Measurements from ENCODE around the gene TCAIM.

The TCAIM gene

DNA sequence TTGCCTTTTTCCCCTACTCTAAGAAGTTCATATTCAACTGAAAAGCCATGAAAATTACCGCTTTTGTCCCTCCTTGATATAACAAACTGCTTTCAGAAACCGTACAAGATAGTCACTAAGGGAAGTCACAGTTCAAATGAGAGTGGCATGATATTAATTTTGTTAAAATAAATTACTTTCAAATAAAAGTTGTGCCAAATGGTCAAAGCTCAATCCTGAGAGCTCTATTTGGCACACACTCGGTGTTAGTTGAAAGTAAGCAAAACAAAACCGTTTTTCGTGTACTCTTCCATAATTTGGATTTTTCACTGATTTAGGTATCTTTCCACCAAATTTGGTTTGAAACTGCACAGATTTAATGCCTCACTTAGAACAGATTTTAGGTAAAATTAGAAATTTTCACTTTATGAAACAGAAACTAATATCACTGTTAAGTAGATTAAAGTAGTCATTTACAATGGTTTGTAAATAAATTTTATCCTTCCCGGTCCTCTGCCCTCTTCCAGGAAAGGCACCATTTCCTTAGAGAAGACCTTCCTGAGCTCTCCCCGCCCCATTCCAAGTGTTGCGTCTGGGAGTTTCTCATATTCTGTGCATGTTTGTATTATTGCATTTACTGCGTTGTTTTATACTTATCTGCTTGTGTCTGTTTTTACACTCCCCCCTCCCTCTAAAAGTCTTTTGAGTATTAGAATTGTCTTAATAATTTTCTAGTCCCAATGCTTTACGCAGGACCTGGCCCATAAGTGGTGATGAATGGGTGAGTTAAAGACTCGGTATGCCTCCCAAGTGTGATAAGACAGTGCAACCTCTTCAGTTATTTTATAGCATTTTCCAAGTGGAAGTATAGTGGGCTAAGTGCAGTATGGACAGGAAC lies 853 bp downstream of the TCAIM start:
- no peak for TF ChIP-seq SIN3A (IDR thresholded peaks at IDR 0.05; ENCODE audit: borderline replicate concordance, insufficient read depth, low read length)
- TF ChIP-seq FOXP2 (optimal IDR thresholded peaks at IDR 0.05; ENCODE audit: borderline replicate concordance, extremely low read depth, extremely low read length, insufficient read depth): no peak
- TF ChIP-seq POLR2AphosphoS5 (IDR thresholded peaks at IDR 0.05; ENCODE audit: low read depth, low read length): no peak
- no peak for TF ChIP-seq TAF1 (IDR thresholded peaks at IDR 0.05; ENCODE audit: borderline replicate concordance, insufficient read depth, low read length)
- TF ChIP-seq, protein P1, sequence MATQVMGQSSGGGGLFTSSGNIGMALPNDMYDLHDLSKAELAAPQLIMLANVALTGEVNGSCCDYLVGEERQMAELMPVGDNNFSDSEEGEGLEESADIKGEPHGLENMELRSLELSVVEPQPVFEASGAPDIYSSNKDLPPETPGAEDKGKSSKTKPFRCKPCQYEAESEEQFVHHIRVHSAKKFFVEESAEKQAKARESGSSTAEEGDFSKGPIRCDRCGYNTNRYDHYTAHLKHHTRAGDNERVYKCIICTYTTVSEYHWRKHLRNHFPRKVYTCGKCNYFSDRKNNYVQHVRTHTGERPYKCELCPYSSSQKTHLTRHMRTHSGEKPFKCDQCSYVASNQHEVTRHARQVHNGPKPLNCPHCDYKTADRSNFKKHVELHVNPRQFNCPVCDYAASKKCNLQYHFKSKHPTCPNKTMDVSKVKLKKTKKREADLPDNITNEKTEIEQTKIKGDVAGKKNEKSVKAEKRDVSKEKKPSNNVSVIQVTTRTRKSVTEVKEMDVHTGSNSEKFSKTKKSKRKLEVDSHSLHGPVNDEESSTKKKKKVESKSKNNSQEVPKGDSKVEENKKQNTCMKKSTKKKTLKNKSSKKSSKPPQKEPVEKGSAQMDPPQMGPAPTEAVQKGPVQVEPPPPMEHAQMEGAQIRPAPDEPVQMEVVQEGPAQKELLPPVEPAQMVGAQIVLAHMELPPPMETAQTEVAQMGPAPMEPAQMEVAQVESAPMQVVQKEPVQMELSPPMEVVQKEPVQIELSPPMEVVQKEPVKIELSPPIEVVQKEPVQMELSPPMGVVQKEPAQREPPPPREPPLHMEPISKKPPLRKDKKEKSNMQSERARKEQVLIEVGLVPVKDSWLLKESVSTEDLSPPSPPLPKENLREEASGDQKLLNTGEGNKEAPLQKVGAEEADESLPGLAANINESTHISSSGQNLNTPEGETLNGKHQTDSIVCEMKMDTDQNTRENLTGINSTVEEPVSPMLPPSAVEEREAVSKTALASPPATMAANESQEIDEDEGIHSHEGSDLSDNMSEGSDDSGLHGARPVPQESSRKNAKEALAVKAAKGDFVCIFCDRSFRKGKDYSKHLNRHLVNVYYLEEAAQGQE (IDR thresholded peaks at IDR 0.05; ENCODE audit: insufficient read depth in 1 of 2, low read depth in 2 of 2, low read length in 2 of 2): no peak

DNA sequence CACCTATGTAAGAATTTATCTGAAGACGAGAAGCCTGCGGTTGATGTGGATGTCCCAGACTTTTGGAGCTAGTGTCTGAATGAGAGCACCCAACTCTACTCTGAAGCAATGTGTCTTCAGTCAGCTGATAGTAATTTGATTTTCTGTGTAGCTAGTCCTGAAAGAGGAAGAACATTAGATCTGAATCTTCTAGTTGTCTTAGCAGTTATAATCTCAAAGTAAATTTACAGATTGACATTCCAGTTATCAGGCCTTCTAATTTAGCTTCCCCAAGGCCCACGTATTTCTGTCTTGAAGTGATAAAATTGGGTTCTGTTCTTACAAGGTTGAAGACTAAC lies 1.5 kb downstream of the TCAIM start:
- no peak for TF ChIP-seq FOXP2 (optimal IDR thresholded peaks at IDR 0.05; ENCODE audit: borderline replicate concordance, extremely low read depth, extremely low read length, insufficient read depth)
- no peak for TF ChIP-seq POLR2AphosphoS5 (IDR thresholded peaks at IDR 0.05; ENCODE audit: low read depth, low read length)
- no peak for TF ChIP-seq SIN3A (IDR thresholded peaks at IDR 0.05; ENCODE audit: borderline replicate concordance, insufficient read depth, low read length)
- TF ChIP-seq, protein P1 (IDR thresholded peaks at IDR 0.05; ENCODE audit: insufficient read depth in 1 of 2, low read depth in 2 of 2, low read length in 2 of 2): no peak
- TF ChIP-seq TAF1 (IDR thresholded peaks at IDR 0.05; ENCODE audit: borderline replicate concordance, insufficient read depth, low read length): no peak

DNA sequence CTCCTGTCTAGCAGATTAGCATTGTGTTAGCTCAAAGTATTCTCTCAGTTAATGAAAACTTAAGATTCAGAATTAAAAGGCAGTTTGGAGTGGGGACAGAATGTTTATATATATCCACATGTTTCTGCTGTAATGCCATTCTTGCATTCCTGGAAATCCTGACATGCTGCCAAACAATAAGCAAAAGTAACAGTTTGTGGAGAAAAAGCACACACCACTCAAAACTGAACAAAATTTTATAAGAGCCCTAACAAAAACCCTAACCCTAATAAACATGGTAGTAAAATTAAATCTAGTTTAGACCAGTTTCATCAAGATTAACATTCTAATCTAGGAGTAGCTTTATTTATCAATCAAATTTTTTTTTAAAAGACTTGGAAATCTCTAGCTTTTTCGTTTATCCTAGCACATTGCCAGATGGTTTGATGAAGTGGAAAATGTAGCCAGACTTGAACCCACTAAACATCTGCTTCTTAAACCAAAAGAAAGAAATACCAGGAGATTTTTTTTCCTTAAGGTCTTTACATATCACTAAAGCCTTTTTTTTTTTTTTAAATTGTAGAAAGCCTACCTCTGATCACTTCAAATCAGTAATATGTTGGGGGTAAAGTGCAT lies 3.7 kb downstream of the TCAIM start:
- TF ChIP-seq, protein P1 (IDR thresholded peaks at IDR 0.05; ENCODE audit: insufficient read depth in 1 of 2, low read depth in 2 of 2, low read length in 2 of 2): no peak
- TF ChIP-seq TAF1 (IDR thresholded peaks at IDR 0.05; ENCODE audit: borderline replicate concordance, insufficient read depth, low read length) (no peak), FOXP2 (optimal IDR thresholded peaks at IDR 0.05; ENCODE audit: borderline replicate concordance, extremely low read depth, extremely low read length, insufficient read depth) (no peak), POLR2AphosphoS5 (IDR thresholded peaks at IDR 0.05; ENCODE audit: low read depth, low read length) (no peak), SIN3A (IDR thresholded peaks at IDR 0.05; ENCODE audit: borderline replicate concordance, insufficient read depth, low read length) (no peak)

DNA sequence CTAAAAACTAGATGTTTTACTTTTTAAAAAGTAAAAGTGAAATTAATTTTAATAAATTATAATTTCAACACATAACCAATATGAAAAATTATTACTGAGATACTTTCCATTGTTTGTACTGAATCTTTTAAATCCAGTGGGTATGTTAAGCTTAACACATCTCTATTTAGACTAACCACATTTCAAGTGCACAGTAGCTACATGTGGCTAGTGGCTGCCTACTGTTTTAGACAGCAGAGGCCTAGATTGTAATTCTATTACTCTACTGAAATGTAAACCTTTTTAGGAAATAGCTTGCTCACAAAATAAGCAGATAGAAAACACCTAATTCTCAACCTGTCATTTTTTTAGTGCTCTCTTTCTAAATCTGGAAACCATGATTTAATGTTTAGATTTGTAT lies 4.9 kb downstream of the TCAIM start:
- TF ChIP-seq, protein P1 (IDR thresholded peaks at IDR 0.05; ENCODE audit: insufficient read depth in 1 of 2, low read depth in 2 of 2, low read length in 2 of 2): no peak
- TF ChIP-seq TAF1 (IDR thresholded peaks at IDR 0.05; ENCODE audit: borderline replicate concordance, insufficient read depth, low read length) (no peak), POLR2AphosphoS5 (IDR thresholded peaks at IDR 0.05; ENCODE audit: low read depth, low read length) (no peak), SIN3A (IDR thresholded peaks at IDR 0.05; ENCODE audit: borderline replicate concordance, insufficient read depth, low read length) (no peak), FOXP2 (optimal IDR thresholded peaks at IDR 0.05; ENCODE audit: borderline replicate concordance, extremely low read depth, extremely low read length, insufficient read depth) (no peak)
